Osteoblast (primary cell): ENCODE results near the gene NBPF4. TPM values are rescaled to one million over a fixed set of nuclear protein-coding genes. Genes with fewer than 3 reads are reported as not detected.

Experiments
- DNase-seq: peaks from one replicate; pipeline ENCODE4 v3.0.0; 2011; ENCODE audit warnings: low spot score, mixed read lengths; ENCODE audit not compliant: insufficient read length; ENCODE audit errors: missing footprints
- H2AFZ ChIP-seq: 2 replicates; pipeline ENCODE4 v1.6.0; 2011; ENCODE audit warnings: mild to moderate bottlenecking, low read length
- H3K27ac ChIP-seq: 2 replicates; pipeline ENCODE4 v1.5.1; 2011; ENCODE audit warnings: mild to moderate bottlenecking, low read depth, low read length, moderate library complexity
- H3K27me3 ChIP-seq: 2 replicates; pipeline ENCODE4 v1.6.0; 2012; ENCODE audit warnings: mild to moderate bottlenecking, control low read depth, inconsistent platforms, low read length, moderate library complexity; ENCODE audit not compliant: insufficient read depth
- H3K36me3 ChIP-seq: 2 replicates; pipeline ENCODE4 v1.5.1; 2011; ENCODE audit warnings: mild to moderate bottlenecking, low read length, control low read depth, moderate library complexity; ENCODE audit not compliant: insufficient read depth
- H3K4me1 ChIP-seq: 2 replicates; pipeline ENCODE4 v1.5.1; 2011; ENCODE audit warnings: mild to moderate bottlenecking, low read length, control low read depth, moderate library complexity; ENCODE audit not compliant: insufficient read depth
- H3K4me2 ChIP-seq: 2 replicates; pipeline ENCODE4 v1.6.0; 2011; ENCODE audit warnings: mild to moderate bottlenecking, low read length; ENCODE audit not compliant: insufficient read depth
- H3K4me3 ChIP-seq: fragments of 200-600 bp; sonication (generic); 3 replicates; pipeline ENCODE4 v1.5.1; 2012; ENCODE audit warnings: mild to moderate bottlenecking, low read length, inconsistent platforms; ENCODE audit not compliant: insufficient read depth
- H3K79me2 ChIP-seq: 2 replicates; pipeline ENCODE4 v1.6.0; 2012; ENCODE audit warnings: mild to moderate bottlenecking, low read length, control low read depth, inconsistent platforms; ENCODE audit not compliant: insufficient read depth
- H3K9me3 ChIP-seq: 2 replicates; pipeline ENCODE4 v1.5.1; 2011; ENCODE audit warnings: low read depth, low read length, control low read depth
- H4K20me1 ChIP-seq: 2 replicates; pipeline ENCODE4 v1.6.0; 2012; ENCODE audit warnings: mild to moderate bottlenecking, low read length, control low read depth; ENCODE audit not compliant: insufficient read depth
- CTCF ChIP-seq: IDR thresholded peaks from 2 replicates; pipeline ENCODE4 v1.5.1; 2011; ENCODE audit warnings: mild to moderate bottlenecking, low read depth, low read length, moderate library complexity; ENCODE audit errors: extremely low read depth
- total RNA-seq: library from RNA; depleted of rRNA; stranded (reverse); fragments of >200 nt; gene quantifications from 2 replicates; pipeline ENCODE4 v1.2.3, GENCODE V29; 2012

Gene NBPF4
- total RNA-seq, 1 donor = under 0.01 TPM

DNA sequence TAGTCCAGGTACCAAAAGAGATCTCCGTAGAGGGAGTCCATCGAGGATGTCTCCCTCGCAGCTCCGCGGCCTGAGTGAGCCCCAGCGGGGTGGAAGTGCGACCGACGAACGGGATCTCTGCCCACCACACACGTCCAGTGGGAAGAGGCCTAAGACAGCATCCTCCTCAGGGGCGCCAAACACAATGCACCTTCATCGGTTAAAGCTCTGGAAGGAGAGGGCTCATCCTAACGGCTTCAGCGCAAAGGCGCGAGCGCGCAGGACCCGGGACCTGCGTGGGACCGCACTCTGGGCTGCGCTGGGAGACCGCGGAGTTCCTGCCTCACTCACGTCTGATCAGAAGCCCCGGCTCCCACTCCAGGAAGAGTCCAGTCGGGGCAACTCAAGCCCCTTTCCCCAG, 51.3 kb downstream of the NBPF4 start:
- no peaks in the 10 kb centered on the region for H3K4me1 ChIP-seq
- no peak for TF ChIP-seq CTCF
- H2AFZ ChIP-seq = no peak overlapping the region
- no peak overlapping the region for H3K4me2 ChIP-seq
- no peaks in the 10 kb centered on the region for H3K9me3 ChIP-seq
- H3K79me2 ChIP-seq = peaks cover 92% of the 10 kb centered on the region
- no peaks in the 10 kb centered on the region for H3K27me3 ChIP-seq
- no peak for DNase-seq
- H3K4me3 ChIP-seq = no peak overlapping the region
- H3K36me3 ChIP-seq = peaks cover 9% of the 10 kb centered on the region
- H4K20me1 ChIP-seq = peaks cover 22% of the 10 kb centered on the region
- H3K27ac ChIP-seq = no peak overlapping the region

DNA sequence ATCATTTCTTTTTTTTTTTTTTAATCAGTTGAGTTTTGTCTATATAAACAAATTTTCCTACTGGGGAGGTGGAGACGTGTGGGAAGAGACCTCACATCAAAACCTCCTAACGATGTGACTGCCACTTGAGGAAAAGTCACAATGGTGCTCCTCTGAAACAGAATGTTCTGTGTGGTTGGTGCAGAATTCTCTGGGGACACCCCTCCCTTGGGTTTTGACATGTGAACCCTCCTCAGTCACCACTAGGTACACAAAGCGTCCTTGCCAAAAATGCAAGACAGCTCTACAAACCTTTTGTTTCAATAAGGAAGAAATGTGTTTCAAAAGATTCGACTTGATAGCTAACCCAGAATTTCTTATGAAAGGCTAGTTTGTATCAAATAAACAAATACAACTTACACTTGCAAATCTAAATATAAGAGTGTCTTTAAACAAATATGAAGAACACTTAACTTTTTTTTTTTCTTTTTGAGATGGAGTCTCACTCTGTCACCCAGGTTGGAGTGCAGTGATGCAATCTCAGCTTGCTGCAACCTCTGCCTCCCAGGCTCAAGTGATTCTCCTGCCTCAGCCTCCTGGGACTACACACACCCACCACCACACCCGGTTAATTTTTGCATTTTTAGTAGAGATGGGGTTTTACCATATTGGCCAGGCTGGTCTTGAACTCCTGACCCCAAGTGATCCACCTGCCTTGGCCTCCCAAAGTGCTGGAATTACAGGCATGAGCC, 53.0 kb downstream of the NBPF4 start:
- no peak overlapping the region for H3K27ac ChIP-seq
- H3K79me2 ChIP-seq = peaks cover 92% of the 10 kb centered on the region
- H3K4me2 ChIP-seq = no peak overlapping the region
- no peak overlapping the region for H3K4me3 ChIP-seq
- no peaks in the 10 kb centered on the region for H3K4me1 ChIP-seq
- H3K36me3 ChIP-seq = peaks cover 5% of the 10 kb centered on the region
- TF ChIP-seq CTCF = no peak
- peaks cover 24% of the 10 kb centered on the region for H4K20me1 ChIP-seq
- DNase-seq = no peak
- H3K9me3 ChIP-seq = no peaks in the 10 kb centered on the region
- no peaks in the 10 kb centered on the region for H3K27me3 ChIP-seq
- H2AFZ ChIP-seq = no peak overlapping the region

GRCh38 chr1:108190001-108190634, 53.8 kb downstream of the NBPF4 start:
- H3K4me3 ChIP-seq = no peak overlapping the region
- no peak overlapping the region for H3K27ac ChIP-seq
- no peak overlapping the region for H3K4me2 ChIP-seq
- peaks cover 5% of the 10 kb centered on the region for H3K36me3 ChIP-seq
- TF ChIP-seq CTCF = no peak
- peaks cover 86% of the 10 kb centered on the region for H3K79me2 ChIP-seq
- peaks cover 24% of the 10 kb centered on the region for H4K20me1 ChIP-seq
- no peaks in the 10 kb centered on the region for H3K4me1 ChIP-seq
- no peaks in the 10 kb centered on the region for H3K9me3 ChIP-seq
- DNase-seq = no peak
- H3K27me3 ChIP-seq = no peaks in the 10 kb centered on the region
- H2AFZ ChIP-seq = no peak overlapping the region

- Histone ChIP-seq H3K36me3 (peaks cover 9% of the 10 kb centered on the region), H3K4me2 (no peak overlapping the region), H3K4me1 (no peaks in the 10 kb centered on the region), H3K27ac (no peak overlapping the region), H3K27me3 (no peaks in the 10 kb centered on the region), H2AFZ (no peak overlapping the region), H3K9me3 (no peaks in the 10 kb centered on the region), H3K4me3 (no peak overlapping the region), H4K20me1 (peaks cover 24% of the 10 kb centered on the region), H3K79me2 (peaks cover 79% of the 10 kb centered on the region)
- DNase-seq = no peak
- TF ChIP-seq CTCF = no peak
Observed at GRCh38 chr1:108188801-108189200, 55.1 kb downstream of the NBPF4 start.
